AG09309 (cell line): Measurements from ENCODE around the gene CEP350.

Experiments
- DNase-seq: peaks from one replicate; pipeline ENCODE4 v3.0.0-alpha.2; 2010; ENCODE audit warnings: low read depth
- H3K4me3 ChIP-seq: 2 replicates; pipeline ENCODE4 v1.5.1; 2011; ENCODE audit warnings: mild to moderate bottlenecking, low read depth, low read length, moderate library complexity; ENCODE audit not compliant: control insufficient read depth
- CTCF ChIP-seq: IDR thresholded peaks from 2 replicates; pipeline ENCODE4 v1.5.1; 2011; ENCODE audit warnings: mild to moderate bottlenecking, low read depth, low read length, inconsistent platforms; ENCODE audit not compliant: insufficient read depth, control insufficient read depth; ENCODE audit errors: missing control alignments

The CEP350 gene

GRCh38 chr1:180070286-180070685 is 115.7 kb downstream of the CEP350 start:
- no peak overlapping the region for H3K4me3 ChIP-seq
- TF ChIP-seq CTCF: no peak
- no peak for DNase-seq

- DNase-seq: no peak
- H3K4me3 ChIP-seq: no peak overlapping the region
- no peak for TF ChIP-seq CTCF
Observed at GRCh38 chr1:180071759-180072158, 117.1 kb downstream of the CEP350 start.

- TF ChIP-seq CTCF: no peak
- no peak overlapping the region for H3K4me3 ChIP-seq
- no peak for DNase-seq
Observed at GRCh38 chr1:180080439-180080838, 125.8 kb downstream of the CEP350 start.

GRCh38 chr1:180081474-180081873 is 126.9 kb downstream of the CEP350 start:
- no peak overlapping the region for H3K4me3 ChIP-seq
- DNase-seq: no peak
- TF ChIP-seq CTCF: no peak

GRCh38 chr1:180083164-180083563 is 128.6 kb downstream of the CEP350 start:
- H3K4me3 ChIP-seq: no peak overlapping the region
- DNase-seq: no peak
- TF ChIP-seq CTCF: no peak

- no peak for DNase-seq
- no peak overlapping the region for H3K4me3 ChIP-seq
- TF ChIP-seq CTCF: no peak
Observed at GRCh38 chr1:180084867-180085266, 130.3 kb downstream of the CEP350 start.

- no peak for TF ChIP-seq CTCF
- no peak for DNase-seq
- no peak overlapping the region for H3K4me3 ChIP-seq
Observed at GRCh38 chr1:180085331-180085730, 130.7 kb downstream of the CEP350 start.
